ENCODE measurements around the gene RBM47.
"Not testable (repeated sequence)": the region's sequence is repeated elsewhere in the genome, so short reads cannot be mapped to it uniquely, and the experiment has no call there.

RBM47 gene

GRCh38 chr4:40414673-40415072, 215.0 kb downstream of the RBM47 start:
- DNase-seq (ENCODE audit: low read depth): no peak
- TF ChIP-seq CTCF (IDR thresholded peaks at IDR 0.05; ENCODE audit: low read depth, low read length, missing control alignments): no peak
- in situ Hi-C loops (cut with HindIII; ENCODE audit: low sequenced_read_pairs): no loop called here
- H3K4me3 ChIP-seq (ENCODE audit: low read depth, low read length): no peak overlapping the region

GRCh38 chr4:40412866-40413795, 216.5 kb downstream of the RBM47 start:
- DNase-seq (ENCODE audit: low read depth): no peak
- no peak overlapping the region for H3K4me3 ChIP-seq (ENCODE audit: low read depth, low read length)
- in situ Hi-C loops (cut with HindIII; ENCODE audit: low sequenced_read_pairs): no loop called here
- TF ChIP-seq CTCF (IDR thresholded peaks at IDR 0.05; ENCODE audit: low read depth, low read length, missing control alignments): no peak

GRCh38 chr4:40412388-40412787, 217.3 kb downstream of the RBM47 start:
- no peak for DNase-seq (ENCODE audit: low read depth)
- no peak overlapping the region for H3K4me3 ChIP-seq (ENCODE audit: low read depth, low read length)
- in situ Hi-C loops (cut with HindIII; ENCODE audit: low sequenced_read_pairs): no loop called here
- TF ChIP-seq CTCF (IDR thresholded peaks at IDR 0.05; ENCODE audit: low read depth, low read length, missing control alignments): no peak

GRCh38 chr4:40409835-40410234, 219.8 kb downstream of the RBM47 start:
- peak; percentile 4 for DNase-seq (ENCODE audit: low read depth)
- no peak overlapping the region for H3K4me3 ChIP-seq (ENCODE audit: low read depth, low read length)
- TF ChIP-seq CTCF (IDR thresholded peaks at IDR 0.05; ENCODE audit: low read depth, low read length, missing control alignments): no peak
- in situ Hi-C loops (cut with HindIII; ENCODE audit: low sequenced_read_pairs): no loop called here

GRCh38 chr4:40407468-40407867, 222.2 kb downstream of the RBM47 start:
- in situ Hi-C loops (cut with HindIII; ENCODE audit: low sequenced_read_pairs); DNase-seq (ENCODE audit: low read depth); H3K4me3 ChIP-seq (ENCODE audit: low read depth, low read length): not testable (repeated sequence)

- no peak for DNase-seq (ENCODE audit: low read depth)
- no peak for TF ChIP-seq CTCF (IDR thresholded peaks at IDR 0.05; ENCODE audit: low read depth, low read length, missing control alignments)
- in situ Hi-C loops (cut with HindIII; ENCODE audit: low sequenced_read_pairs): no loop called here
- H3K4me3 ChIP-seq (ENCODE audit: low read depth, low read length): no peak overlapping the region
Observed at GRCh38 chr4:40406340-40406739, 223.3 kb downstream of the RBM47 start.

GRCh38 chr4:40405193-40405592, 224.5 kb downstream of the RBM47 start:
- in situ Hi-C loops (cut with HindIII; ENCODE audit: low sequenced_read_pairs): no loop called here
- H3K4me3 ChIP-seq (ENCODE audit: low read depth, low read length): no peak overlapping the region
- TF ChIP-seq CTCF (IDR thresholded peaks at IDR 0.05; ENCODE audit: low read depth, low read length, missing control alignments): no peak
- DNase-seq (ENCODE audit: low read depth): no peak

Data from astrocyte of the cerebellum (primary cell).